Progenitor cell of endocrine pancreas (in vitro differentiated cells): ENCODE results near the gene MLST8. TPM values are rescaled to one million over a fixed set of nuclear protein-coding genes. Genes with fewer than 3 reads are reported as not detected.
A peak's percentile ranks its signal among the peaks of the same experiment; 100 is the strongest.

Experiments used
- DNase-seq: peaks from one replicate; pipeline ENCODE4 v3.0.0; 2021; ENCODE audit warnings: low spot score; ENCODE audit not compliant: unreplicated experiment
- H3K27ac Mint-ChIP-seq: 2 replicates; pipeline ENCODE4 v1.8.0; 2021; ENCODE audit warnings: mild to moderate bottlenecking, moderate library complexity, mixed read lengths
- H3K27me3 Mint-ChIP-seq: 2 replicates; pipeline ENCODE4 v1.8.0; 2021; ENCODE audit warnings: mixed read lengths
- H3K36me3 Mint-ChIP-seq: 2 replicates; pipeline ENCODE4 v1.8.0; 2022; ENCODE audit warnings: mixed read lengths; ENCODE audit not compliant: insufficient read depth
- H3K4me1 Mint-ChIP-seq: 2 replicates; pipeline ENCODE4 v1.8.0; 2021; ENCODE audit warnings: low read depth, mixed read lengths
- H3K4me3 Mint-ChIP-seq: 2 replicates; pipeline ENCODE4 v1.8.0; 2021; ENCODE audit warnings: low read depth, mild to moderate bottlenecking, moderate library complexity, mixed read lengths
- H3K9me3 Mint-ChIP-seq: 2 replicates; pipeline ENCODE4 v1.8.0; 2021; ENCODE audit warnings: low read depth, mixed read lengths
- CTCF ChIP-seq: fragments of 200-600 bp; sonication (generic); IDR thresholded peaks from one replicate; pipeline ENCODE4 v1.5.0; 2021; ENCODE audit warnings: antibody characterized with exemption, mild to moderate bottlenecking; ENCODE audit not compliant: unreplicated experiment
- total RNA-seq: library from RNA; stranded (reverse); gene quantifications from 2 replicates; pipeline ENCODE4 v1.2.1, GENCODE V29; 2021

The MLST8 gene
- total RNA-seq, 1 donor from 2014 or later: 51.5 TPM

GRCh38 chr16:2196981-2197511, 8.2 kb upstream of the MLST8 start:
- peaks cover 35% of the 10 kb centered on the region for H3K27me3 Mint-ChIP-seq
- H3K27ac Mint-ChIP-seq: no peak overlapping the region
- H3K4me3 Mint-ChIP-seq: peak overlapping the region; percentile 55
- H3K36me3 Mint-ChIP-seq: no peaks in the 10 kb centered on the region
- no peak for DNase-seq
- no peaks in the 10 kb centered on the region for H3K9me3 Mint-ChIP-seq
- H3K4me1 Mint-ChIP-seq: peaks cover 3% of the 10 kb centered on the region
- TF ChIP-seq CTCF: no peak

GRCh38 chr16:2197765-2198164, 7.5 kb upstream of the MLST8 start:
- H3K4me1 Mint-ChIP-seq: peaks cover 3% of the 10 kb centered on the region
- H3K4me3 Mint-ChIP-seq: peak overlapping the region; percentile 63
- peaks cover 35% of the 10 kb centered on the region for H3K27me3 Mint-ChIP-seq
- no peak for TF ChIP-seq CTCF
- DNase-seq: no peak
- H3K36me3 Mint-ChIP-seq: no peaks in the 10 kb centered on the region
- no peak overlapping the region for H3K27ac Mint-ChIP-seq
- no peaks in the 10 kb centered on the region for H3K9me3 Mint-ChIP-seq

GRCh38 chr16:2198283-2198682, 7.0 kb upstream of the MLST8 start:
- DNase-seq: no peak
- peak overlapping the region; percentile 63 for H3K4me3 Mint-ChIP-seq
- no peaks in the 10 kb centered on the region for H3K36me3 Mint-ChIP-seq
- peaks cover 35% of the 10 kb centered on the region for H3K27me3 Mint-ChIP-seq
- H3K9me3 Mint-ChIP-seq: no peaks in the 10 kb centered on the region
- peaks cover 3% of the 10 kb centered on the region for H3K4me1 Mint-ChIP-seq
- no peak overlapping the region for H3K27ac Mint-ChIP-seq
- TF ChIP-seq CTCF: no peak

GRCh38 chr16:2199095-2199494, 6.2 kb upstream of the MLST8 start:
- no peak overlapping the region for H3K4me3 Mint-ChIP-seq
- no peaks in the 10 kb centered on the region for H3K9me3 Mint-ChIP-seq
- no peak for DNase-seq
- no peak overlapping the region for H3K27ac Mint-ChIP-seq
- no peaks in the 10 kb centered on the region for H3K36me3 Mint-ChIP-seq
- no peak for TF ChIP-seq CTCF
- peaks cover 3% of the 10 kb centered on the region for H3K4me1 Mint-ChIP-seq
- peaks cover 35% of the 10 kb centered on the region for H3K27me3 Mint-ChIP-seq

GRCh38 chr16:2199621-2200139, 5.6 kb upstream of the MLST8 start:
- TF ChIP-seq CTCF: no peak
- Mint-ChIP-seq H3K9me3 (no peaks in the 10 kb centered on the region), H3K27ac (no peak overlapping the region), H3K27me3 (peaks cover 35% of the 10 kb centered on the region), H3K4me3 (peak overlapping the region; percentile 34), H3K36me3 (no peaks in the 10 kb centered on the region), H3K4me1 (peaks cover 7% of the 10 kb centered on the region)
- DNase-seq: no peak
